Ecto neural progenitor cell (in vitro differentiated cells): ENCODE results near the gene MACROD2.

Experiments
- DNase-seq: peaks from one replicate; pipeline ENCODE4 v3.0.0-alpha.2; 2018; ENCODE audit warnings: low spot score

The MACROD2 gene

DNA sequence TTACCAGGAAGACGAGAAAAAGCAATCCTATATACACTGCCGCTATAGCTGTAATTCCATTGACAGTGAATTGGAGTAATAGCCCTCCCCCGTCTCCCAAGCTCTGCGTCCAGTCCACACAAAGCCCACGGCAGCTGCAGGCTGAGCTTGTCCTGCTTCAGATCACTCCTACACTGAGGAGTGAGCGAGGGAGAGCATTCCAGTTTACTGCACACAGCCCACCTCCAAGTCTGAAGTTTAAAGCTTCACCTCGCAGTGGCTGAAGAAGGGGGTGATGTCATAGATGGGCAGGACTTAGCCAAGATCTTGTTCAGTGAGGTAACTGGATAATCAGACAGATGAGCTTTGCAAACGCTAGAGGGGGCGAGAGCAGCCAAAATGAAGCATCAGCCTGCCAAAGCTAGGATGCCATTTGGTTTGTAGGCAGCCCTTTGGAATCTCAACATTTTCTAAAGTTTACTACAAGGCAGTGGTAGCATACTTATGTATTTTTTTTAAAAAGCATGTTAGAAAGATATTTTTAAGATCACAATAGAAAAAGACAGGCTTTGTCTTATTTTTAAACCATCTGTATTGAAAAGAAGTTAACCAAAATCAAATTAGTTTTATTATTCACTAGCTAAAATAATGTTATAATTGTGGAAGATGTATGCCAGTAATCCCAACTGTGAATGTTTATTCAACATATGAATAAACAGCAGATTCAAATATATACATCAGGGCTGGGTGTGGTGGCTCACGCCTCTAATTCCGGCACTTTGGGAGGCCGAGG, 342.3 kb downstream of the MACROD2 start, which contains the start of gene FLRT3:
FLRT3 (minus strand) TSS at position 213 of the 772 bp plus-strand sequence. CDS start 10,106 bp downstream, outside the sequence.
- DNase-seq = peak; percentile 85

GRCh38 chr20:14341801-14342200, 346.5 kb downstream of the MACROD2 start:
- DNase-seq = no peak

- no peak for DNase-seq
Observed at GRCh38 chr20:14342918-14343317, 347.6 kb downstream of the MACROD2 start.

GRCh38 chr20:14343491-14344065, 348.3 kb downstream of the MACROD2 start:
- DNase-seq = no peak

GRCh38 chr20:14344746-14345145, 349.4 kb downstream of the MACROD2 start:
- DNase-seq = no peak

- DNase-seq = no peak
Observed at GRCh38 chr20:14355791-14356190, 360.5 kb downstream of the MACROD2 start.

DNA sequence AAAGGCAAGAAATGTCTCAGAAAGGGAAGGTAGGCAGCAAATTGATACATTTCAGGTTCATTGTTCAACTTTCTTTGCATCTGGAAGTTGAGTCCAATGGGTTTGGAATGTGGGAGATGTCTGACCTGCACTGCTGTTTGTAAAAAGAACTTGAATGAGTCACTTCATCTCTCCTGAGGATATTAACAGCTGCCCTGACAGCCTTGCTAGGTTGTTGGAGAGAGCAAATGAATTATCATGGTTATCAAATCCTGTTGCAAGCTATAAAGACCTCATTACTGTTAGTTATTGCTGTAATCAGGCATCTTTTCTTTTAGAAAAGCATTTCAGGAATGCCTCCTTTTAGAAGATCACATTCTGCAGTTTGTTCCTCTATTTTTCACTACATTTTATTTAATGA, 365.1 kb downstream of the MACROD2 start:
- no peak for DNase-seq

DNA sequence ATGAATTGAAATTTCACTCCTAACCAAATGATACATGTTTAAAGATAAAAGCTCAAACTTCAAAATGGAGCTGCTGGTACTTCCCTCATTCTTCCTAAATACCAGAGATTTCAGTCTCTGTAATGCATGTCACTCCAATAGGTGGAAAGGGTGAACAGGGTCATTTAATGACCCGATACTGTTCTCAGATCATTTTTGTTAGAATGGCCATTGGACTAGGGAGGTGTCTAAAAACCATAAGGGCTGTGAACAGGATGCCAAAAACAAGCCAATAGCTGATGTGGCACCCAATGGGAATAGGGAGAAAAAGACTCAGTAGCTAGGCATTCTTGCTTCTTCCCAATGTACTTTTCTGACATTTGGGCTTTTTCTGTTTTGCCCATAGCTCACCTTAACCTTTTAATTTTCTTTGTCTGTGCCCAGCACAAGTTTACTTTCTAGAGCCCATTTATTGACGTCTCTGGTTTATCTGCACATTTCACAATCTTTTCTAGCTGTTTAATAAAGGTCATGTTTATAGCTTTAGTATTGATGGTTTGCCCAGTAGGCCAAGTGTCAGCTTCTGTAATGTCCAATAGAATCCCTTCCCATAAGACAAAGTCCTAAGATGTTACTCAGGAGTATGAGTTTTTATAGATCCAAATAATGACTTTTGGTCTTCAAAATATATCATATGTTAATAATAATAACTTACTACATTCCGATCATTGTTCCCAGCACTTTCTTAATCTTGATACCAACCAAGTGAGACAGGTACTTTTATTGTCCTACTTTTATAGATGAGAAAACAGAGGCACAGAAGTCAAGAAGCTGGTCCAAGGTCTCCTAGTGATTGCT, 366.4 kb downstream of the MACROD2 start:
- no peak for DNase-seq

DNA sequence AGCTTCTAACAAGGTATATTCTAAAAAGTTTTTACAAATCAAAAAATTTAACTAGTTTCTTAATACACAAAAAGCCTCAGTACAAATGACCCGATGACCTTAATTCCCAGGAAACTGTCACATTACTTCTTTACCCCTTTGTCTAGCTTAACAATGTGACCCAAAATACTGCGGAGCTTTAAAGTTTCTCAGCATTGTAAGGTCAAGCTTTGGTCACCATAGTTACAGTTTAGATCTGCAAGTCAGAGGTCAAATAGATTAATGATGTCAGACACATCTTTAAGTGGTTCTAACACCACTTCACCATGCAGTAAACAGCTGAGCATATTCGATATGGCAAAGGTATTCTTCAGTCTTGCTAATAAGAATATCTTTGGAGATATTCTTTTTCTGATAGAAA, 378.9 kb downstream of the MACROD2 start:
- DNase-seq = no peak

DNA sequence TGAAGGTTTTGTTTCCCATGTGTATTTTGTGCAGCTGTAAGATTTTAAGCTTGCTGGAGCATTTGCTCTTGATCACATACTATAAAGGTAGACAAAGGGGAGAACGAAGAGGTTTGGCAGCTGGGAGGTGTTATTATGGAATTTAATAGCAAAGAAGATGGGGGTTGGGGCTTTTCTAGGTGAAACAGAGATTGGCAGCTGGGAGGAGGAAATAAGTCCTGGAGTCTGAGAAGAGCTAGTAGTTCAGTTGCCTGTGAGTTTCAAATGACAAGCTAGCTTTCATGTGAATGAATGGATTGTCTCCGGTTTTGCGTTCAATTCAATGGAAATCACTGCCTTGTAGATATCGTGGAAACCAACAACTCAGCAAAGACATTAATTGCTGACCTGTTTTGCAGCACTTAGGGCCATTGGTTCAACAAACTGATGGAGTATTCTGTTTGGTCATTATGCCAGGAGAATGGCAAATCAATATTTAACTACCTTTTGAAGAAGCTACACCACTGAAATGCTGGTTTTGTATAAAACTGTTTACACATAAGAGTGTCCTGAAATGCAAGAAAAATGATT, 380.2 kb downstream of the MACROD2 start:
- peak; percentile 44 for DNase-seq

- no peak for DNase-seq
Observed at GRCh38 chr20:14378326-14378725, 383.0 kb downstream of the MACROD2 start.

GRCh38 chr20:14383335-14383734, 388.0 kb downstream of the MACROD2 start:
- no peak for DNase-seq

- no peak for DNase-seq
Observed at GRCh38 chr20:14384416-14385175, 389.3 kb downstream of the MACROD2 start.

DNA sequence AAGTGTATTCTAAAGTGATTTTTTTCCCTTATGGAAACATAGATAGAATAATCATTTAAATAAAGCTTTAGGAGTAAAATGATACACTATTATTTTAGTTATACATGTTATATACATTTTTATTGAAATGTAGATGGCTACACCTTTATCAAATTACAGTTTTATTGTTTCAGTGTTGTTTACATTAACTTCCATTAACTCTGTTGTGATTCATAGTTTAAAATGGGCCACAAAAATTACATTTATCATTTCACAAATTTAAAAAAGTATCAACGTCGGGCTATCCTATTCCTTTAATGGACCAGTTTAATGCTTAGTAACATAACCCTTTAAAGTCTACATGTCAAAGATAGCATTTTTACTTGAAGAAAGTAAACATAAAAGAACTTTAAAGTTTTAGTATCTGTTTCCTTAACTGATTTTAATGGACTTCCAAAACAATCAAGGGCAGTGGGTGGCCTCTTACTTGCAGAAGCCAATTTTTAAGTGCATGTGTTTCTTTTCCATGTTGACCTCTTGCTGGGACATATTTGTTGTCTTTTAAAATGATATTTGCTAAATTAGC, 389.9 kb downstream of the MACROD2 start:
- no peak for DNase-seq

GRCh38 chr20:14386726-14387125, 391.4 kb downstream of the MACROD2 start:
- no peak for DNase-seq

DNA sequence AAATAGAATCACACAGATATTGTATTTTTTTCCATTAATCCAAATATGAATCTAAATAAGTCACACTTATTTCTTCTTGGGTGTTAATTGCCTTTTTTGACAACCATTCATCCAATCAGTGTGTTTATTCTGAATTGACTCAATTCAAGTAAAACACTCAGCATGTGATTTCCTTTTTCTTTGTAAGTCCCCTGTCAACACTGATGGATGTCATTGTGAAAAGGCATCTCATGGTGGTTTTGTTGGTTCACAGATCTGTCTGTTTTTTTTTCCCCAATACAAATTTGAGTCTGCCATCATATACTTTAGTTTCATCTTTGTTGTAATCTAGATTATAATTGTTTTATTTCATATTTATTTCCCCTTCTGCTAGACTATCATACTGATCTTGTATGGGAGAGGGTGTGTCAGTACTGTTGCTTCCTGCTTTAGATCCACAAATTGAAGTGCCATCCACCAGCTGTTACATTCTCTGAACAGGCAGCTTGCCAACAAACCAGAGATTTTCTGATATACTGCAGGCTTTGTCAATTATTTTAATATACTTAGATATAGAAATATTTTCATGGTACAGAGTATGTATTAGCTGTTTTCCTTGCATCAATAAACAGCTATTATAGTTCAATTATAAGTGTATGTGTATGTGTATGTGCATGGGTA, 406.3 kb downstream of the MACROD2 start:
- no peak for DNase-seq

DNA sequence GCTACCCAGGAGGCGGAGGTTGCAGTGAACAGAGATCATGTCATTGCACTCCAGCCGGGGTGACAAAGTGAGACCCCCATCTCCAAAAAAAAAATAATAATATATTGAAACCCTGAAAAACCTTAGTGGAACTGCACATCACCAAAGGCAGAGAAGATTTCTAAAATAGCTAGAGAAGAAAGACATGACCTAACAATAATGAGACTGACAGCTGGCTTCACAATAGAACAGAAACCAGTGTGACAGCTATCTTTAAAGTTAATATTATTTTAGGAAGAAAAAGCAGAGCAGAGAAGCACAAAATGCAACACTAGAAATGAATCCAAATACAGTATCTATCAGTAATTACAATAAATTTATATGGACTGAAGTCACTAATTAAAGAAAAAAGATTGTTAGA, 409.2 kb downstream of the MACROD2 start:
- no peak for DNase-seq

- no peak for DNase-seq
Observed at GRCh38 chr20:14406495-14406894, 411.2 kb downstream of the MACROD2 start.

GRCh38 chr20:14407336-14407735, 412.0 kb downstream of the MACROD2 start:
- DNase-seq = no peak

DNA sequence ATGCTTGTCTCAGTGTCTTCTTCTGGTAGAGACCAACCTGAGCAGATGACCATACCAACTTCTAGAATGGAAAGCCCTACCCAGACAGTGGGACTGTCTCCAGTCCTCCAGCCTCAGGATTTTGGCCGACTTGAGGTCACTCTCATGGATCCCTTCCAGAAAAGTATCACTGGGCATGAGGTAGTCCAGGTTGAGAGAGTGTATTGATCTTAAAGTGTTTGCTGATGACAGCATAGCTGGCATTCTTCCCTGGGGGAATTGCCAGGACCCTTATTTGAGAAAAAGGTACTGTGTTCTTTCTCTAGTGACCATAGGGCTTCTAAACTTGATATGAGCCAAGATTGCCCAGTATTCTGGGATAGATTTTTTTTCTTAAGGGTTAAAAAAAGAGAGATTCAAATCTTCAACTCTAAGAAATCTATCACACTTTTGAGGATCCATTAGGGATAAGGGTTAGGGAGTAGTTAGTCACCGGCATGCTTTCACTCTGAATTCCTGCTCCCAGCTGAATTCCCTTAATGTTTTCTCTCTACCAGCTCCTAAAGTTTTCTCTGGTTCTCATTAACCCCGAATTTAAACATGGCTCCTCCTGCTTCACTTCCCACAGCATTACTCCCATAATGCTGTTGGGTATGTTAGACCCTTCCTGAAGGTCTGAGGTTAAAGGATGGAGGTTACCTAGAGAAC, 415.7 kb downstream of the MACROD2 start:
- no peak for DNase-seq
